ENCODE measurements around the gene VGLL4. TPM values are rescaled to one million over a fixed set of nuclear protein-coding genes. Genes with fewer than 3 reads are reported as not detected.

Gene VGLL4
- total and polyA plus RNA-seq, 2 of the 4 experiments (the other 2 are of a cell fraction): 26.2 to 35.4 TPM

- Histone ChIP-seq H3K9ac (ENCODE audit: low read depth, low read length) (no peak overlapping the region), H3K4me3 (ENCODE audit: insufficient read depth, low read depth, low read length) (no peak overlapping the region), H3K4me2 (ENCODE audit: low read depth, low read length) (no peak overlapping the region), H3K27me3 (ENCODE audit: control insufficient read depth, insufficient read depth, low read length) (no peaks in the 10 kb centered on the region), H2AFZ (replicated peaks; ENCODE audit: low read length, poor library complexity) (no peak overlapping the region), H4K20me1 (ENCODE audit: insufficient read depth, low read length) (peaks cover 70% of the 10 kb centered on the region), H3K79me1 (ENCODE audit: low read depth in 1 of 2, low read length in 2 of 2) (peaks cover 38 to 94% of the 10 kb centered on the region in 2 experiments), H2AK9ac (replicated peaks; ENCODE audit: low read depth, low read length, poor library complexity) (no peak overlapping the region), H4K5ac (ENCODE audit: low read depth, low read length) (no peak overlapping the region), H3K36me3 (ENCODE audit: control insufficient read depth, insufficient read depth, low read length) (peaks cover 47% of the 10 kb centered on the region), H2BK120ac (ENCODE audit: low read depth, low read length) (no peak overlapping the region), H2AK5ac (ENCODE audit: low read depth, low read length) (no peak overlapping the region), H2BK15ac (ENCODE audit: low read depth, low read length) (no peak overlapping the region), H3K27ac (ENCODE audit: insufficient read depth, low read length) (no peak overlapping the region), H3K23ac (ENCODE audit: low read depth, low read length) (no peak overlapping the region), H4K8ac (ENCODE audit: low read depth in 2 of 2, low read length in 2 of 2) (no peak overlapping the region), H3K14ac (replicated peaks; ENCODE audit: low read depth, low read length) (no peak overlapping the region), H3K9me1 (ENCODE audit: insufficient read depth, low read length) (peaks cover 37% of the 10 kb centered on the region), H3K18ac (ENCODE audit: low read depth, low read length) (no peak overlapping the region), H4K91ac (ENCODE audit: insufficient read depth, low read depth, low read length) (no peak overlapping the region), H3K4ac (ENCODE audit: low read depth, low read length) (no peak overlapping the region), H3K4me1 (ENCODE audit: control insufficient read depth, insufficient read depth, low read length) (peaks cover 27% of the 10 kb centered on the region), H3K56ac (ENCODE audit: extremely low read depth, insufficient read depth, low read length) (no peak overlapping the region), H3K9me3 (ENCODE audit: control insufficient read depth, insufficient read depth, low read length) (no peaks in the 10 kb centered on the region), H2BK20ac (ENCODE audit: low read depth, low read length) (no peak overlapping the region; the same call in 1 of the 2 replicates), H2BK5ac (ENCODE audit: low read depth, low read length, poor library complexity, severe bottlenecking) (no peak overlapping the region)
- ATAC-seq (ENCODE audit: low read depth) (no peak), DNase-seq (no peak)
- intact Hi-C loops (cut with micrococcal nuclease) (loop anchor here (2.0 kb wide), 1 partner anchor 87 kb away; the partner anchor contains the start of gene VGLL4), dilution Hi-C loops (cut with HindIII; ENCODE audit: low sequenced_read_pairs, unreplicated experiment) (no loop called here), in situ Hi-C loops (cut with MboI; ENCODE audit: low sequenced_read_pairs) (no loop called here)
- no TSS peak for BruUV-seq (replicated peaks)
- 91% methylated on average over 7 of the region's 23 CpGs; no CpG with 5 or more reads in 1 of the 2 experiments for WGBS, 2 experiments (ENCODE audit: extremely low coverage in 2 of 2, insufficient read length in 1 of 2)
- ChIA-PET CTCF (interaction anchor here (0.8 kb wide), 1 partner anchor 39 kb away, joined by 4 read pairs; no protein-coding TSS in a partner anchor), POLR2A (ENCODE audit: unreplicated experiment) (no interaction called here)
- TF ChIP-seq MAZ (IDR thresholded peaks at IDR 0.05; ENCODE audit: borderline replicate concordance, low read depth, low read length): no peak
- TF ChIP-seq RAD21 (IDR thresholded peaks at IDR 0.05; ENCODE audit: low read length): no peak
Measured at GRCh38 chr3:11555881-11556633, 87.7 kb downstream of the VGLL4 start.

Data from IMR-90 (cell line).